H1 (cell line): ENCODE measurements around the gene BRME1. TPM values are rescaled to one million over a fixed set of nuclear protein-coding genes. Genes with fewer than 3 reads are reported as not detected.

Experiments used
- CTCF ChIA-PET: fragments of 300-600 bp; sonication (Branson Sonifier 250); formaldehyde crosslinking; loops from one replicate; lab custom pipeline; 2021; ENCODE audit not compliant: partially characterized antibody; lab: Charles Lee
- POLR2A ChIA-PET: fragments of 300-600 bp; sonication (Branson Sonifier 250); formaldehyde crosslinking; loops from one replicate; lab custom pipeline; 2021; ENCODE audit warnings: inconsistent platforms; ENCODE audit not compliant: partially characterized antibody; lab: Charles Lee
- DNase-seq, 2 experiments: peaks; one replicate each; pipeline versions ENCODE4 v3.0.0 to v3.0.0-alpha.2; 2010 to 2022; ENCODE audit warnings: low spot score in 2 of 2, low read depth in 1 of 2, mixed read lengths in 1 of 2
- FAIRE-seq: peaks from 2 replicates; lab custom pipeline; 2011; peaks lifted over from hg19 to GRCh38; lab: Jason Lieb, UNC
- H2AFZ ChIP-seq: 2 replicates; pipeline ENCODE4 v1.8.1; 2012; ENCODE audit warnings: low read length, inconsistent platforms
- H2AK5ac ChIP-seq: 2 replicates; pipeline ENCODE4 v1.6.1; 2013; ENCODE audit warnings: low read depth, low read length
- H2BK120ac ChIP-seq: replicated peaks from 2 replicates; pipeline ENCODE3; 2013; ENCODE audit warnings: low read depth, low read length, inconsistent platforms
- H2BK12ac ChIP-seq: 2 replicates; pipeline ENCODE4 v1.6.1; 2013; ENCODE audit warnings: low read depth, low read length
- H2BK15ac ChIP-seq: 2 replicates; pipeline ENCODE4 v1.6.1; 2013; ENCODE audit warnings: low read length
- H2BK20ac ChIP-seq: 2 replicates; pipeline ENCODE4 v1.6.1; 2013; ENCODE audit warnings: low read length
- H2BK5ac ChIP-seq: 2 replicates; pipeline ENCODE4 v1.6.1; 2013; ENCODE audit warnings: low read depth, low read length
- H3K14ac ChIP-seq: 2 replicates; pipeline ENCODE4 v1.6.1; 2013; ENCODE audit warnings: inconsistent platforms; ENCODE audit not compliant: insufficient read length
- H3K18ac ChIP-seq: 2 replicates; pipeline ENCODE4 v1.6.1; 2013; ENCODE audit warnings: low read length; ENCODE audit errors: extremely low read depth
- H3K23ac ChIP-seq: 2 replicates; pipeline ENCODE4 v1.6.1; 2013; ENCODE audit warnings: inconsistent platforms; ENCODE audit not compliant: insufficient read length
- H3K23me2 ChIP-seq: 2 replicates; pipeline ENCODE4 v1.6.1; 2013; ENCODE audit warnings: low read depth, low read length
- H3K27ac ChIP-seq: 2 replicates; pipeline ENCODE4 v1.6.1; 2011; ENCODE audit warnings: low read depth, low read length, inconsistent platforms
- H3K27me3 ChIP-seq, 4 experiments: replicated peaks in 1 of 4; 1 replicate in 1 of 4; 2 replicates in 3 of 4; pipeline versions ENCODE4 v1.6.1 to v1.8.1; 2011 to 2013; ENCODE audit warnings: low read length in 3 of 4, mild to moderate bottlenecking in 3 of 4, inconsistent platforms in 2 of 4, mixed read lengths in 2 of 4, moderate library complexity in 1 of 4; ENCODE audit not compliant: control insufficient read depth in 3 of 4, insufficient read depth in 3 of 4; ENCODE audit errors: extremely low read depth in 1 of 4
- H3K36me3 ChIP-seq, 4 experiments: 2 replicates each; pipeline versions ENCODE4 v1.6.1 to v1.8.1; 2011 to 2013; ENCODE audit warnings: mild to moderate bottlenecking in 4 of 4, low read length in 3 of 4, moderate library complexity in 2 of 4, control low read depth in 1 of 4, inconsistent platforms in 1 of 4; ENCODE audit not compliant: insufficient read depth in 4 of 4, control insufficient read depth in 2 of 4
- H3K4ac ChIP-seq: replicated peaks from 2 replicates; pipeline ENCODE3; 2013; ENCODE audit warnings: low read length, low read depth, mixed read lengths, inconsistent platforms; ENCODE audit not compliant: insufficient read length
- H3K4me1 ChIP-seq, 4 experiments: replicated peaks in 1 of 4; 1 replicate in 1 of 4; 2 replicates in 3 of 4; pipeline versions ENCODE4 v1.6.1 to v1.8.1; 2011 to 2013; ENCODE audit warnings: low read length in 3 of 4, inconsistent platforms in 2 of 4, mixed read lengths in 1 of 4; ENCODE audit not compliant: insufficient read depth in 4 of 4, control insufficient read depth in 3 of 4
- H3K4me2 ChIP-seq, 2 experiments: 2 replicates each; pipeline versions ENCODE4 v1.6.1 to v1.8.1; 2011 to 2013; ENCODE audit warnings: low read depth in 2 of 2, low read length in 2 of 2, control low read depth in 1 of 2, inconsistent platforms in 1 of 2, mild to moderate bottlenecking in 1 of 2; ENCODE audit not compliant: insufficient read depth in 1 of 2
- H3K4me3 ChIP-seq, 4 experiments: fragments of 200-600, 300-600 bp in 1 of 4; sonication (generic), shearing (Covaris generic), sonication (Bioruptor Twin) in 1 of 4; 2 replicates each; pipeline versions ENCODE4 v1.5.1 to v1.8.1; 2011 to 2016; ENCODE audit warnings: low read length in 4 of 4, low read depth in 3 of 4, control low read depth in 2 of 4, inconsistent platforms in 2 of 4, mild to moderate bottlenecking in 2 of 4, mixed read lengths in 1 of 4, moderate library complexity in 1 of 4; ENCODE audit not compliant: insufficient read depth in 2 of 4; ENCODE audit errors: extremely low read depth in 1 of 4
- H3K56ac ChIP-seq: replicated peaks from 2 replicates; pipeline ENCODE3; 2013; ENCODE audit warnings: low read depth, mild to moderate bottlenecking, mixed read lengths, low read length, inconsistent platforms; ENCODE audit not compliant: insufficient read length
- H3K79me1 ChIP-seq: 2 replicates; pipeline ENCODE4 v1.6.1; 2013; ENCODE audit warnings: low read depth, low read length, control low read depth
- H3K79me2 ChIP-seq, 2 experiments: 2 replicates each; pipeline versions ENCODE4 v1.6.1 to v1.8.1; 2012 to 2013; ENCODE audit warnings: low read length in 2 of 2, mild to moderate bottlenecking in 2 of 2, inconsistent platforms in 1 of 2; ENCODE audit not compliant: insufficient read depth in 2 of 2, control insufficient read depth in 1 of 2
- H3K9ac ChIP-seq, 4 experiments: replicated peaks in 1 of 4; 1 replicate in 1 of 4; 2 replicates in 3 of 4; pipeline versions ENCODE4 v1.6.1 to v1.8.1; 2011 to 2013; ENCODE audit warnings: low read depth in 3 of 4, low read length in 3 of 4, control low read depth in 2 of 4, mild to moderate bottlenecking in 2 of 4, moderate library complexity in 2 of 4, inconsistent platforms in 1 of 4; ENCODE audit errors: extremely low read depth in 1 of 4
- H3K9me3 ChIP-seq, 2 experiments: 2 replicates each; pipeline versions ENCODE4 v1.6.1 to v1.8.1; 2012 to 2013; ENCODE audit warnings: mild to moderate bottlenecking in 2 of 2, moderate library complexity in 2 of 2, control low read depth in 1 of 2, inconsistent platforms in 1 of 2, low read depth in 1 of 2, low read length in 1 of 2, mixed read lengths in 1 of 2; ENCODE audit not compliant: insufficient read depth in 2 of 2
- H4K20me1 ChIP-seq, 2 experiments: replicated peaks in 1 of 2; 2 replicates each; pipeline versions ENCODE3 to v1.8.1; 2011 to 2013; ENCODE audit warnings: inconsistent platforms in 2 of 2, low read length in 2 of 2, mild to moderate bottlenecking in 1 of 2; ENCODE audit not compliant: insufficient read depth in 2 of 2, control insufficient read depth in 1 of 2
- H4K5ac ChIP-seq: 2 replicates; pipeline ENCODE4 v1.6.1; 2013; ENCODE audit warnings: low read length, low read depth, mixed read lengths, inconsistent platforms; ENCODE audit not compliant: insufficient read length
- H4K8ac ChIP-seq: 2 replicates; pipeline ENCODE4 v1.8.0; 2013; ENCODE audit warnings: mild to moderate bottlenecking, moderate library complexity, low read length, inconsistent platforms; ENCODE audit not compliant: insufficient read depth; ENCODE audit errors: extremely low read depth
- H4K91ac ChIP-seq: replicated peaks from 2 replicates; pipeline ENCODE3; 2013; ENCODE audit warnings: low read length, mixed read lengths, inconsistent platforms; ENCODE audit not compliant: insufficient read length
- CBX8 ChIP-seq: fragments of 300-800, 300-1000 bp; sonication (generic); IDR thresholded peaks from 2 replicates; pipeline ENCODE4 v1.7.1; 2016; ENCODE audit warnings: low read depth, low read length, borderline replicate concordance
- GTF2F1 ChIP-seq: IDR thresholded peaks from 2 replicates; pipeline ENCODE4 v1.6.1; 2012; ENCODE audit warnings: low read depth, low read length, improper control_type of control experiment, borderline replicate concordance
- NANOG ChIP-seq: IDR thresholded peaks from 2 replicates; pipeline ENCODE4 v1.6.1; 2011; ENCODE audit warnings: low read length, low read depth, mild to moderate bottlenecking, inconsistent platforms; ENCODE audit not compliant: insufficient read depth, poor library complexity, severe bottlenecking
- RXRA ChIP-seq: IDR thresholded peaks from 2 replicates; pipeline ENCODE4 v1.6.1; 2011; ENCODE audit warnings: low read depth, mild to moderate bottlenecking, low read length, moderate library complexity; ENCODE audit not compliant: insufficient read depth
- SIN3A ChIP-seq, 2 experiments: IDR thresholded peaks in 1 of 2; conservative IDR thresholded peaks in 1 of 2; 2 replicates each; pipeline ENCODE4 v1.6.1; 2011 to 2012; ENCODE audit warnings: low read length in 2 of 2, improper control_type of control experiment in 1 of 2, low read depth in 1 of 2, mild to moderate bottlenecking in 1 of 2
- SUZ12 ChIP-seq: fragments of 200-600 bp; sonication (generic); IDR thresholded peaks from 2 replicates; pipeline ENCODE4 v1.6.1; 2012; ENCODE audit warnings: mild to moderate bottlenecking, inconsistent platforms, low read length, moderate library complexity, mixed read lengths
- WGBS, 2 experiments: shearing (Covaris generic) in 1 of 2; methylation state at CpG; one replicate each; pipeline versions ENCODE4 v1.1.6 to v1.1.7; 2013 to 2015; ENCODE audit warnings: low lambda C conversion rate in 2 of 2, mixed read lengths in 2 of 2, inconsistent platforms in 1 of 2, low coverage in 1 of 2, missing lambda C conversion rate in 1 of 2; ENCODE audit not compliant: insufficient replicate concordance in 2 of 2, insufficient coverage in 1 of 2, insufficient read length in 1 of 2; ENCODE audit errors: extremely low coverage in 1 of 2, missing lambda C conversion rate in 1 of 2; 5-methylcytosine and 5-hydroxymethylcytosine counted together
- polyA plus RNA-seq, 7 experiments: library from polyadenylated mRNA; depleted of rRNA in 3 of 7; stranded (reverse) in 5 of 7; unstranded in 2 of 7; fragments of >200 nt in 5 of 7; fragments of 200-250 nt in 2 of 7; gene quantifications; 1 replicate in 5 of 7; 2 replicates in 1 of 7; 4 replicates in 1 of 7; pipeline versions ENCODE4 v1.2.1 to v1.2.3, GENCODE V29; 2011 to 2013; ENCODE audit warnings: missing spikeins in 2 of 7, mixed read lengths in 2 of 7
- total RNA-seq: library from RNA; stranded (reverse); fragmentation: NEBNext Ultra II Directional; extraction: Animal tissue kit (Norgen Biotek cat#: 25700); gene quantifications from 2 replicates; pipeline ENCODE4 v1.2.1, GENCODE V29; 2021

BRME1 gene
- total and polyA plus RNA-seq, 2 of the 8 experiments (the other 6 are each of a cell fraction or from before 2014, with no cell fraction given) = 4.6 to 4.7 TPM

GRCh38 chr19:13856497-13856896, 49.4 kb downstream of the BRME1 start:
- no peak overlapping the region for H2BK120ac ChIP-seq
- no peaks in the 10 kb centered on the region for H3K79me1 ChIP-seq
- H3K4ac ChIP-seq = no peak overlapping the region
- H4K91ac ChIP-seq = no peak overlapping the region
- H4K20me1 ChIP-seq = no peaks in the 10 kb centered on the region
- H3K9ac ChIP-seq = no peak overlapping the region
- no peak overlapping the region for H3K18ac ChIP-seq
- FAIRE-seq (no peak), DNase-seq (no peak)
- no peaks in the 10 kb centered on the region for H3K9me3 ChIP-seq
- CTCF ChIA-PET = interaction anchor here (0.6 to 1.1 kb wide), 3 partner anchors 16 to 72 kb away, joined by 3 to 4 read pairs (median 3); no protein-coding TSS in a partner anchor
- H4K8ac ChIP-seq = no peak overlapping the region
- no peaks in the 10 kb centered on the region; a peak in 1 of 7 replicates for H3K27me3 ChIP-seq
- no peak overlapping the region for H3K4me2 ChIP-seq
- no peaks in the 10 kb centered on the region for H3K23me2 ChIP-seq
- H3K4me1 ChIP-seq = peaks cover 0 to 2% (median 2%) of the 10 kb centered on the region in 4 experiments; a peak in 5 of 7 replicates
- POLR2A ChIA-PET = interaction anchor here (0.6 to 2.5 kb wide), 3 partner anchors 9 to 645 kb away, joined by 3 to 11 read pairs (median 10); partner anchors contain the start of gene ZSWIM4
- no peak overlapping the region for H2AFZ ChIP-seq
- H2BK20ac ChIP-seq = no peak overlapping the region
- H3K27ac ChIP-seq = no peak overlapping the region
- no peaks in the 10 kb centered on the region for H3K79me2 ChIP-seq
- H3K4me3 ChIP-seq = no peak overlapping the region
- H4K5ac ChIP-seq = no peak overlapping the region
- H2AK5ac ChIP-seq = peak overlapping the region; percentile 75; the same call in 1 of the 2 replicates
- TF ChIP-seq SUZ12 (no peak), RXRA (no peak), NANOG (no peak), CBX8 (no peak), GTF2F1 (no peak), SIN3A (conservative IDR thresholded peaks at IDR 0.05 in 1 of 2, IDR thresholded peaks at IDR 0.05 in 1 of 2; ENCODE audit: low read depth in 1 of 2, low read length in 2 of 2) (no peak)
- H3K36me3 ChIP-seq = no peaks in the 10 kb centered on the region
- 84% methylated on average over 2 of the region's 2 CpGs; no CpG with 5 or more reads in 1 of the 2 experiments for whole genome bisulfite sequencing, 2 experiments
- H3K56ac ChIP-seq = no peak overlapping the region
- no peak overlapping the region for H3K14ac ChIP-seq
- H2BK15ac ChIP-seq = peak overlapping the region; percentile 81; the same call in 1 of the 2 replicates
- H3K23ac ChIP-seq = no peak overlapping the region
- H2BK12ac ChIP-seq = 0 out of 2 replicates have a peak overlapping the region, but pooled peaks have one; percentile 68
- no peak overlapping the region for H2BK5ac ChIP-seq
